NCI-H1436 treated with DMSO at 0.1 percent for 48 hours (cell line): ENCODE data around the gene PPFIBP2.

Source experiments
- DNase-seq: peaks from one replicate; lab custom pipeline; 2025; lab: John Stamatoyannopoulos, UW

Gene PPFIBP2

GRCh38 chr11:7513234-7514098 lies at the start of gene PPFIBP2:
TSS of gene PPFIBP2 (plus strand) at chr11:7513999. CDS start at chr11:7549476, 35,477 bp downstream.
- no peak for DNase-seq

- DNase-seq: no peak
Observed at GRCh38 chr11:7467652-7468051, 46.1 kb upstream of the PPFIBP2 start.

- no peak for DNase-seq
Observed at GRCh38 chr11:7469351-7469865, 44.4 kb upstream of the PPFIBP2 start.

GRCh38 chr11:7471071-7471470 lies 42.7 kb upstream of the PPFIBP2 start:
- no peak for DNase-seq

GRCh38 chr11:7473717-7474116 lies 40.1 kb upstream of the PPFIBP2 start:
- DNase-seq: no peak

- no peak for DNase-seq
Observed at GRCh38 chr11:7480113-7480512, 33.7 kb upstream of the PPFIBP2 start.

GRCh38 chr11:7484131-7484530 lies 29.7 kb upstream of the PPFIBP2 start:
- DNase-seq: no peak

GRCh38 chr11:7484645-7485044 lies 29.2 kb upstream of the PPFIBP2 start:
- DNase-seq: no peak

- no peak for DNase-seq
Observed at GRCh38 chr11:7485186-7486097, 28.4 kb upstream of the PPFIBP2 start, which contains the start of gene OLFML1. TSS of gene OLFML1 (plus strand) at chr11:7485506. CDS start at chr11:7485876, 370 bp downstream.

GRCh38 chr11:7486098-7486780 lies 27.6 kb upstream of the PPFIBP2 start:
- no peak for DNase-seq

GRCh38 chr11:7486781-7487140 lies 27.0 kb upstream of the PPFIBP2 start:
- DNase-seq: no peak

- DNase-seq: no peak
Observed at GRCh38 chr11:7487360-7487759, 26.4 kb upstream of the PPFIBP2 start.

GRCh38 chr11:7488681-7489080 lies 25.1 kb upstream of the PPFIBP2 start:
- DNase-seq: no peak

GRCh38 chr11:7489376-7489775 lies 24.4 kb upstream of the PPFIBP2 start:
- no peak for DNase-seq

GRCh38 chr11:7490054-7490453 lies 23.7 kb upstream of the PPFIBP2 start:
- DNase-seq: no peak

- no peak for DNase-seq
Observed at GRCh38 chr11:7490535-7490934, 23.3 kb upstream of the PPFIBP2 start.

- no peak for DNase-seq
Observed at GRCh38 chr11:7492253-7492652, 21.5 kb upstream of the PPFIBP2 start.

GRCh38 chr11:7493670-7494069 lies 20.1 kb upstream of the PPFIBP2 start:
- no peak for DNase-seq

- no peak for DNase-seq
Observed at GRCh38 chr11:7494086-7494745, 19.6 kb upstream of the PPFIBP2 start.

- DNase-seq: no peak
Observed at GRCh38 chr11:7495882-7496551, 17.8 kb upstream of the PPFIBP2 start.

GRCh38 chr11:7498193-7498592 lies 15.6 kb upstream of the PPFIBP2 start:
- DNase-seq: no peak
